ENCODE results near the gene NDUFA1. TPM values are rescaled to one million over a fixed set of nuclear protein-coding genes. Genes with fewer than 3 reads are reported as not detected.

NDUFA1 gene
- polyA plus RNA-seq, 3 donors, result 55.6 to 353 (median 321) TPM

GRCh38 chrX:119871245-119871598 lies 410 bp upstream of the NDUFA1 start:
- H3K27ac ChIP-seq (ENCODE audit: low read depth in 1 of 2, low read length in 2 of 2), result peak overlapping the region; percentile 93 to 96
- H3K36me3 Mint-ChIP-seq, result peaks cover 4 to 6% of the 10 kb centered on the region in 2 donors
- no peaks in the 10 kb centered on the region for H4K20me1 ChIP-seq (ENCODE audit: insufficient read depth, low read length)
- no peak for TF ChIP-seq CTCF (IDR thresholded peaks at IDR 0.05)
- whole genome bisulfite sequencing (ENCODE audit: insufficient coverage), result 0% methylated on average over 16 of the region's 26 CpGs
- H3K4me2 ChIP-seq (replicated peaks; ENCODE audit: extremely low read depth, low read length, poor library complexity, severe bottlenecking), result peak overlapping the region; percentile 82
- H3K4me3 ChIP-seq (replicated peaks in 1 of 3; ENCODE audit: low read depth in 2 of 3, low read length in 3 of 3), result peak overlapping the region; percentile 84 to 94 (median 87)
- H2AFZ ChIP-seq (ENCODE audit: insufficient read depth, low read depth, low read length, poor library complexity, severe bottlenecking), result peak overlapping the region; percentile 77
- intact Hi-C loops (cut with micrococcal nuclease), result loop anchor here in 1 of 2 donors (10.0 kb wide), 1 partner anchor 76 kb away; the partner anchor contains the start of gene RPL39
- H3K4me1 Mint-ChIP-seq, result peaks cover 21% of the 10 kb centered on the region
- no peaks in the 10 kb centered on the region for H3K27me3 ChIP-seq (ENCODE audit: control insufficient read depth in 2 of 2, insufficient read depth in 2 of 2, low read length in 2 of 2)
- peaks cover 0 to 11% (median 0%) of the 10 kb centered on the region in 7 donors for H3K9me3 Mint-ChIP-seq
- peaks cover 13 to 15% of the 10 kb centered on the region in 2 donors for H3K36me3 ChIP-seq (replicated peaks in 1 of 2; ENCODE audit: control insufficient read depth in 1 of 2, insufficient read depth in 2 of 2, low read length in 2 of 2)
- H3K4me3 Mint-ChIP-seq, result peak overlapping the region; percentile 90 to 99
- DNase-seq, result peak; percentile 9 to 60 (median 51)
- peaks cover 52% of the 10 kb centered on the region for H3K79me2 ChIP-seq (ENCODE audit: insufficient read depth, low read length)
- peaks cover 0 to 16% (median 0%) of the 10 kb centered on the region in 3 donors for H3K27me3 Mint-ChIP-seq (ENCODE audit: low read depth in 3 of 3)
- no peaks in the 10 kb centered on the region for H3K9me3 ChIP-seq (replicated peaks in 1 of 2; ENCODE audit: control insufficient read depth in 1 of 2, insufficient read depth in 1 of 2, low read length in 2 of 2)
- peaks cover 11 to 21% of the 10 kb centered on the region in 2 donors for H3K4me1 ChIP-seq (ENCODE audit: control insufficient read depth in 1 of 2, insufficient read depth in 2 of 2, low read length in 2 of 2)
- H3K9ac ChIP-seq (ENCODE audit: insufficient read depth, low read length, poor library complexity, severe bottlenecking), result peak overlapping the region; percentile 80
- peak overlapping the region; percentile 94 to 99 (median 97) for H3K27ac Mint-ChIP-seq

GRCh38 chrX:119878740-119879139 lies 7.1 kb downstream of the NDUFA1 start:
- Mint-ChIP-seq H3K27ac (no peak overlapping the region), H3K4me3 (no peak overlapping the region), H3K27me3 (ENCODE audit: low read depth in 3 of 3) (peaks cover 0 to 6% (median 0%) of the 10 kb centered on the region in 3 donors), H3K36me3 (peaks cover 15 to 25% of the 10 kb centered on the region in 2 donors), H3K9me3 (no peaks in the 10 kb centered on the region), H3K4me1 (peaks cover 15% of the 10 kb centered on the region)
- H3K27me3 ChIP-seq (ENCODE audit: control insufficient read depth in 2 of 2, insufficient read depth in 2 of 2, low read length in 2 of 2), result no peaks in the 10 kb centered on the region
- DNase-seq, result no peak
- peaks cover 0 to 7% of the 10 kb centered on the region in 2 donors for H3K4me1 ChIP-seq (ENCODE audit: control insufficient read depth in 1 of 2, insufficient read depth in 2 of 2, low read length in 2 of 2)
- H3K9ac ChIP-seq (ENCODE audit: insufficient read depth, low read length, poor library complexity, severe bottlenecking), result no peak overlapping the region
- WGBS (ENCODE audit: insufficient coverage), result no CpG with 5 or more reads among the region's 2 CpGs
- H3K27ac ChIP-seq (ENCODE audit: low read depth in 1 of 2, low read length in 2 of 2), result no peak overlapping the region
- no peak overlapping the region for H2AFZ ChIP-seq (ENCODE audit: insufficient read depth, low read depth, low read length, poor library complexity, severe bottlenecking)
- H3K36me3 ChIP-seq (replicated peaks in 1 of 2; ENCODE audit: control insufficient read depth in 1 of 2, insufficient read depth in 2 of 2, low read length in 2 of 2), result peaks cover 14 to 28% of the 10 kb centered on the region in 2 donors
- no peaks in the 10 kb centered on the region for H3K9me3 ChIP-seq (replicated peaks in 1 of 2; ENCODE audit: control insufficient read depth in 1 of 2, insufficient read depth in 1 of 2, low read length in 2 of 2)
- no peak for TF ChIP-seq CTCF (IDR thresholded peaks at IDR 0.05)
- intact Hi-C loops (cut with micrococcal nuclease), result loop anchor here in 1 of 2 donors (10.0 kb wide), 1 partner anchor 84 kb away; the partner anchor contains the start of gene RPL39
- H3K4me2 ChIP-seq (replicated peaks; ENCODE audit: extremely low read depth, low read length, poor library complexity, severe bottlenecking), result no peak overlapping the region
- no peak overlapping the region for H3K4me3 ChIP-seq (replicated peaks in 1 of 3; ENCODE audit: low read depth in 2 of 3, low read length in 3 of 3)
- H3K79me2 ChIP-seq (ENCODE audit: insufficient read depth, low read length), result peaks cover 20% of the 10 kb centered on the region
- no peaks in the 10 kb centered on the region for H4K20me1 ChIP-seq (ENCODE audit: insufficient read depth, low read length)
